Progenitor cell of endocrine pancreas (in vitro differentiated cells): ENCODE data around the gene SOCS7. TPM values are rescaled to one million over a fixed set of nuclear protein-coding genes. Genes with fewer than 3 reads are reported as not detected.

Source experiments
- DNase-seq: peaks from one replicate; pipeline ENCODE4 v3.0.0; 2021; ENCODE audit warnings: low spot score; ENCODE audit not compliant: unreplicated experiment
- H3K27ac Mint-ChIP-seq: 2 replicates; pipeline ENCODE4 v1.8.0; 2021; ENCODE audit warnings: mild to moderate bottlenecking, moderate library complexity, mixed read lengths
- H3K27me3 Mint-ChIP-seq: 2 replicates; pipeline ENCODE4 v1.8.0; 2021; ENCODE audit warnings: mixed read lengths
- H3K36me3 Mint-ChIP-seq: 2 replicates; pipeline ENCODE4 v1.8.0; 2022; ENCODE audit warnings: mixed read lengths; ENCODE audit not compliant: insufficient read depth
- H3K4me1 Mint-ChIP-seq: 2 replicates; pipeline ENCODE4 v1.8.0; 2021; ENCODE audit warnings: low read depth, mixed read lengths
- H3K4me3 Mint-ChIP-seq: 2 replicates; pipeline ENCODE4 v1.8.0; 2021; ENCODE audit warnings: low read depth, mild to moderate bottlenecking, moderate library complexity, mixed read lengths
- H3K9me3 Mint-ChIP-seq: 2 replicates; pipeline ENCODE4 v1.8.0; 2021; ENCODE audit warnings: low read depth, mixed read lengths
- CTCF ChIP-seq: fragments of 200-600 bp; sonication (generic); IDR thresholded peaks from one replicate; pipeline ENCODE4 v1.5.0; 2021; ENCODE audit warnings: antibody characterized with exemption, mild to moderate bottlenecking; ENCODE audit not compliant: unreplicated experiment
- total RNA-seq: library from RNA; stranded (reverse); gene quantifications from 2 replicates; pipeline ENCODE4 v1.2.1, GENCODE V29; 2021

Gene SOCS7
- total RNA-seq, 1 donor from 2014 or later = 31.6 TPM

GRCh38 chr17:38443356-38444031 is 91.8 kb downstream of the SOCS7 start:
- Mint-ChIP-seq H3K27me3 (peaks cover 30% of the 10 kb centered on the region), H3K9me3 (no peaks in the 10 kb centered on the region), H3K36me3 (no peaks in the 10 kb centered on the region), H3K4me3 (no peak overlapping the region), H3K4me1 (no peaks in the 10 kb centered on the region), H3K27ac (no peak overlapping the region)
- TF ChIP-seq CTCF = no peak
- no peak for DNase-seq

- no peaks in the 10 kb centered on the region for H3K9me3 Mint-ChIP-seq
- DNase-seq = peak; percentile 61
- TF ChIP-seq CTCF = peak; percentile 91
- no peaks in the 10 kb centered on the region for H3K36me3 Mint-ChIP-seq
- H3K27ac Mint-ChIP-seq = no peak overlapping the region
- H3K4me3 Mint-ChIP-seq = no peak overlapping the region
- H3K4me1 Mint-ChIP-seq = no peaks in the 10 kb centered on the region
- H3K27me3 Mint-ChIP-seq = peaks cover 30% of the 10 kb centered on the region
These were observed 92.5 kb downstream of the SOCS7 start for GRCh38 chr17:38444151-38444550.

- Mint-ChIP-seq H3K27ac (no peak overlapping the region), H3K4me3 (no peak overlapping the region), H3K9me3 (no peaks in the 10 kb centered on the region), H3K4me1 (peaks cover 3% of the 10 kb centered on the region), H3K36me3 (no peaks in the 10 kb centered on the region), H3K27me3 (peaks cover 47% of the 10 kb centered on the region)
- TF ChIP-seq CTCF = no peak
- DNase-seq = no peak
These were observed 96.0 kb downstream of the SOCS7 start for GRCh38 chr17:38447502-38448085.

GRCh38 chr17:38448208-38448771 is 96.6 kb downstream of the SOCS7 start:
- Mint-ChIP-seq H3K27me3 (peaks cover 47% of the 10 kb centered on the region), H3K4me3 (no peak overlapping the region), H3K36me3 (no peaks in the 10 kb centered on the region), H3K9me3 (no peaks in the 10 kb centered on the region), H3K27ac (no peak overlapping the region), H3K4me1 (peaks cover 8% of the 10 kb centered on the region)
- TF ChIP-seq CTCF = no peak
- DNase-seq = no peak

- no peak for DNase-seq
- Mint-ChIP-seq H3K9me3 (no peaks in the 10 kb centered on the region), H3K27ac (peak overlapping the region; percentile 42), H3K4me3 (no peak overlapping the region), H3K4me1 (peaks cover 8% of the 10 kb centered on the region), H3K36me3 (no peaks in the 10 kb centered on the region), H3K27me3 (peaks cover 47% of the 10 kb centered on the region)
- TF ChIP-seq CTCF = no peak
These were observed 97.7 kb downstream of the SOCS7 start for GRCh38 chr17:38449364-38449763.
